H54 (cell line): ENCODE results near the gene PAM16.

Experiments
- DNase-seq: peaks from one replicate; pipeline ENCODE4 v3.0.0; 2011; ENCODE audit warnings: low spot score, mixed read lengths; ENCODE audit not compliant: insufficient read length
- FAIRE-seq: peaks from 3 replicates; lab custom pipeline; 2011; peaks lifted over from hg19 to GRCh38; lab: Jason Lieb, UNC
- POLR2A ChIP-seq: IDR thresholded peaks from 2 replicates; pipeline ENCODE4 v1.6.1; 2011; ENCODE audit warnings: low read depth, mild to moderate bottlenecking, low read length

PAM16 gene

DNA sequence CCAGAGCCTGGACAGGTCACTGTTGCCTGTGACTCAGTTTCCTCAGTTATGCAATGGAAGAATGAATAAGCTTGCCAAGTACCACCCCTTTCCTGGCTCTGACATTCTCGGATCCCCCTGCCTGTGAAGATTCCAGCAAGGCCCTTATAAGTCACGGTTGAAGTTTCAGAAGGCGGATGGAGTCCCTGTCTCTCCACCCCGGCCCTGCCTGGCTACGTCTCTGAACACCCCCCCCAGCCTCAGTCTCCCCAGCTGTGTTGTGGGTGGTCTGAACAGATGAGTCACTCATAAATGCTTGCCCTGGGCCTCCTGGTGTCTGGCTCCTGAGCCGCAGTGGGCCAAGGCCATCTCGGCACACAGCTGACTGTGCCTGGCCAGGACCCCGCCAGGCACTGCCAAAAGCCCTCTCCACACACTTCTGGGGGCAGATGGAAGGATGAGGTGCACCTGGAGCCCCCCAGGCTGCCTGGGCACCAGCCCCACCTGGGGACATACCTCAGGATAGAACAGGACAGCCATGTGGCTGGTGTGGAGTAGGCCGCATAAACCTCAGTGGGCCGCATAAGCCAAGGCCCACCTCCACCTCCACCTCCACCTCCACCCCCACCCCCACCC is 35.9 kb upstream of the PAM16 start:
- FAIRE-seq (no peak), DNase-seq (no peak)
- no peak for TF ChIP-seq POLR2A

- no peak for FAIRE-seq
Measured at GRCh38 chr16:4386451-4386805, 35.3 kb upstream of the PAM16 start.

GRCh38 chr16:4385789-4386450 is 34.8 kb upstream of the PAM16 start:
- FAIRE-seq (no peak), DNase-seq (no peak)
- no peak for TF ChIP-seq POLR2A

More at GRCh38 chr16:4386451-4386805, 35.3 kb upstream of the PAM16 start:
- no peak for TF ChIP-seq POLR2A
- DNase-seq: no peak

- no peak for DNase-seq
- TF ChIP-seq POLR2A: no peak
Measured at GRCh38 chr16:4385066-4385788, 34.1 kb upstream of the PAM16 start.

GRCh38 chr16:4384509-4384942 is 33.4 kb upstream of the PAM16 start:
- no peak for TF ChIP-seq POLR2A
- DNase-seq (no peak), FAIRE-seq (no peak)

More at GRCh38 chr16:4385066-4385788, 34.1 kb upstream of the PAM16 start:
- FAIRE-seq: no peak

DNA sequence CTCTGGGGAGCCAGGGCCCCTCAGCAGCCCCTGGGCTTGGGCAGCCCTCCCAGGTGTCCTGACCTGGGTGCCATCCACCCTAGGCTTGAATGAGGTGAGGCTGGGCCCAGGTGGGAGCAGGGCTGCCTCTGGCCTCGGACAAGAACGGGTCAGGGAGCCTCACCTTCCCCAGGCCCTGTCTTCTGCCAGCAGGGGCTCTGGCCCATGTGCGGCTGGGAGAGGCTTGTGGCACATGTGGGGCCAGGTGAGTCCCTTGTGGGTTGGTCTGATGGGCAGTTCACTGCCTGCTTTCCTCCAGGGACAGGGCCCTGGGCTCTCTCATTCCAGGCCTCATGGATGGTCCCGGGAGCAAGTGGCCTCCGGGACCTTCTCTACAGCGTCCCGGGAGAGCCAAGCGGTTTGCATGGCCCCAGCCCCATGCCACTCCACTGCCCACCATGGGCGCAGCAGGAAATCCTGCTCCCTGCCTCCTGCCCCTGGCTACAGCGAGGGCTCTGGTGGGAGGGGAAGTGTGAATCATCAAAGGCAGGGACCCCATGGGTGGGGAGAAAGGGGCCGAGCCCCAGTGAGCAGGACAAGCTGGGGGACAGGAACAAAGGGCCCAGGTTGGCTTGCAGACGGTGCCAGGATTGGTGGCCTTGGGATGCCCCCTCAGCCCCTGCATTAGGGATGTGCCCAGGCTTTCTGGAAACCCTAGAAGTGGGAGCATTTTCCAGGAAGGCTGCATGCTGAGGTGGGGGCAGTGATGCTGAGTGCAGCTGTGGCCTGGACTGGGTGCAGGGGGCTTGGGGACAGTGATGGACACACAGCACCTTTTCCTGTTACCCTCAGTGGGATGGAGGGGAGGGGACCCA is 32.7 kb upstream of the PAM16 start:
- no peak for FAIRE-seq

GRCh38 chr16:4382795-4383357 is 31.8 kb upstream of the PAM16 start:
- no peak for DNase-seq
- TF ChIP-seq POLR2A: no peak
- FAIRE-seq: no peak

More for the DNA sequence above, 32.7 kb upstream of the PAM16 start:
- no peak for TF ChIP-seq POLR2A
- no peak for DNase-seq

DNA sequence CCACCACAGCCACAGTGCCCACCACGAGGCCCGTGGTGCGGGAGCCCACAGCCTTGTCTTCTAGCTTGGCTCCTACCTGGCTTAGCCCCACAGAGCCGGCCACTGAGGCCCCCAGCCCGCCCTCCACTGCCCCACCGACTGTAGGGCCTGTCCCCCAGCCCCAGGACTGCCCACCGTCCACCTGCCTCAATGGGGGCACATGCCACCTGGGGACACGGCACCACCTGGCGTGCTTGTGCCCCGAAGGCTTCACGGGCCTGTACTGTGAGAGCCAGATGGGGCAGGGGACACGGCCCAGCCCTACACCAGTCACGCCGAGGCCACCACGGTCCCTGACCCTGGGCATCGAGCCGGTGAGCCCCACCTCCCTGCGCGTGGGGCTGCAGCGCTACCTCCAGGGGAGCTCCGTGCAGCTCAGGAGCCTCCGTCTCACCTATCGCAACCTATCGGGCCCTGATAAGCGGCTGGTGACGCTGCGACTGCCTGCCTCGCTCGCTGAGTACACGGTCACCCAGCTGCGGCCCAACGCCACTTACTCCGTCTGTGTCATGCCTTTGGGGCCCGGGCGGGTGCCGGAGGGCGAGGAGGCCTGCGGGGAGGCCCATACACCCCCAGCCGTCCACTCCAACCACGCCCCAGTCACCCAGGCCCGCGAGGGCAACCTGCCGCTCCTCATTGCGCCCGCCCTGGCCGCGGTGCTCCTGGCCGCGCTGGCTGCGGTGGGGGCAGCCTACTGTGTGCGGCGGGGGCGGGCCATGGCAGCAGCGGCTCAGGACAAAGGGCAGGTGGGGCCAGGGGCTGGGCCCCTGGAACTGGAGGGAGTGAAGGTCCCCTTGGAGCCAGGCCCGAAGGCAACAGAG is 31.0 kb upstream of the PAM16 start:
- no peak for FAIRE-seq
- no peak for DNase-seq
- no peak for TF ChIP-seq POLR2A

DNA sequence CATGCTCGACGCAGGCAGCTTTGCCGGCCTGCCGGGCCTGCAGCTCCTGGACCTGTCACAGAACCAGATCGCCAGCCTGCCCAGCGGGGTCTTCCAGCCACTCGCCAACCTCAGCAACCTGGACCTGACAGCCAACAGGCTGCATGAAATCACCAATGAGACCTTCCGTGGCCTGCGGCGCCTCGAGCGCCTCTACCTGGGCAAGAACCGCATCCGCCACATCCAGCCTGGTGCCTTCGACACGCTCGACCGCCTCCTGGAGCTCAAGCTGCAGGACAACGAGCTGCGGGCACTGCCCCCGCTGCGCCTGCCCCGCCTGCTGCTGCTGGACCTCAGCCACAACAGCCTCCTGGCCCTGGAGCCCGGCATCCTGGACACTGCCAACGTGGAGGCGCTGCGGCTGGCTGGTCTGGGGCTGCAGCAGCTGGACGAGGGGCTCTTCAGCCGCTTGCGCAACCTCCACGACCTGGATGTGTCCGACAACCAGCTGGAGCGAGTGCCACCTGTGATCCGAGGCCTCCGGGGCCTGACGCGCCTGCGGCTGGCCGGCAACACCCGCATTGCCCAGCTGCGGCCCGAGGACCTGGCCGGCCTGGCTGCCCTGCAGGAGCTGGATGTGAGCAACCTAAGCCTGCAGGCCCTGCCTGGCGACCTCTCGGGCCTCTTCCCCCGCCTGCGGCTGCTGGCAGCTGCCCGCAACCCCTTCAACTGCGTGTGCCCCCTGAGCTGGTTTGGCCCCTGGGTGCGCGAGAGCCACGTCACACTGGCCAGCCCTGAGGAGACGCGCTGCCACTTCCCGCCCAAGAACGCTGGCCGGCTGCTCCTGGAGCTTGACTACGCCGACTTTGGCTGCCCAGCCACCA is 30.2 kb upstream of the PAM16 start:
- no peak for DNase-seq
- TF ChIP-seq POLR2A: no peak
- FAIRE-seq: no peak

GRCh38 chr16:4380119-4381063 is 29.3 kb upstream of the PAM16 start:
- TF ChIP-seq POLR2A: no peak
- FAIRE-seq: no peak

GRCh38 chr16:4378999-4379690 is 28.0 kb upstream of the PAM16 start:
- TF ChIP-seq POLR2A: no peak
- DNase-seq (no peak), FAIRE-seq (no peak)

More at GRCh38 chr16:4380119-4381063, 29.3 kb upstream of the PAM16 start:
- DNase-seq: no peak
